Stomach (tissue), 9 donors: ENCODE results near the gene COLEC12. TPM values are rescaled to one million over a fixed set of nuclear protein-coding genes. Genes with fewer than 3 reads are reported as not detected.

Experiments
- DNase-seq, 2 donors: peaks; one replicate each; pipeline versions ENCODE4 v3.0.0 to v3.0.0-alpha.2; 2013 to 2019
- H3K27ac ChIP-seq, 5 donors: fragments of 200-600 bp in 4 of 5; sonication (generic) in 4 of 5; one replicate each; pipeline ENCODE4 v1.5.1; 2013 to 2019; ENCODE audit warnings: mild to moderate bottlenecking in 1 of 5, moderate library complexity in 1 of 5
- H3K27me3 ChIP-seq, 3 donors: fragments of 200-600 bp; sonication (generic); one replicate each; pipeline ENCODE4 v1.5.1; 2017 to 2019; ENCODE audit warnings: mixed run types in 1 of 3
- H3K36me3 ChIP-seq, 4 donors: fragments of 200-600 bp; sonication (generic); 1 replicate in 3 of 4; 2 replicates in 1 of 4; pipeline ENCODE4 v1.5.1; 2016 to 2019
- H3K4me1 ChIP-seq, 4 donors: fragments of 200-600 bp; sonication (generic); one replicate each; pipeline ENCODE4 v1.5.1; 2016 to 2019
- H3K4me3 ChIP-seq, 4 donors: fragments of 200-600 bp; sonication (generic) in 3 of 4; one replicate each; pipeline ENCODE4 v1.5.1; 2016 to 2019; ENCODE audit warnings: mild to moderate bottlenecking in 1 of 4
- H3K9me3 ChIP-seq, 4 donors: fragments of 200-600 bp; sonication (generic); one replicate each; pipeline ENCODE4 v1.5.1; 2016 to 2019
- CTCF ChIP-seq, 7 experiments: fragments of 450-650 bp in 4 of 7; fragments of 200-600 bp in 3 of 7; sonication (generic) in 3 of 7; IDR thresholded peaks; one replicate each; pipeline ENCODE4 v1.5.1; 2016 to 2019; ENCODE audit warnings: antibody characterized with exemption in 7 of 7, control low read depth in 2 of 7, mild to moderate bottlenecking in 1 of 7
- EP300 ChIP-seq: sonication (generic); formaldehyde crosslinking; IDR thresholded peaks from one replicate; pipeline ENCODE4 v1.6.1; 2017; ENCODE audit warnings: antibody characterized with exemption
- POLR2A ChIP-seq, 4 donors: fragments of 450-650 bp; IDR thresholded peaks; one replicate each; pipeline ENCODE4 v1.6.1; 2016; ENCODE audit warnings: antibody characterized with exemption in 4 of 4, control low read depth in 2 of 4, mild to moderate bottlenecking in 1 of 4, moderate library complexity in 1 of 4
- POLR2AphosphoS5 ChIP-seq, 3 donors: sonication (generic); formaldehyde crosslinking; IDR thresholded peaks; one replicate each; pipeline ENCODE4 v1.6.1; 2016; ENCODE audit warnings: antibody characterized with exemption in 3 of 3
- WGBS, 5 donors: extraction: QIAGEN DNeasy Blood & Tissue Kit in 3 of 5; methylation state at CpG; one replicate each; pipeline versions ENCODE4 v1.1.5 to v1.1.7; 2013 to 2018; 5-methylcytosine and 5-hydroxymethylcytosine counted together
- intact Hi-C: fragments of 100-400 bp; cut with DNase I; formaldehyde crosslinking; loops from one replicate; pipeline ENCODE4 v1.15.1; 2023; ENCODE audit warnings: low total_unique reads
- polyA plus RNA-seq, 3 donors: library from polyadenylated mRNA; stranded (reverse); fragments of 200-250 nt; gene quantifications; one replicate each; pipeline ENCODE4 v1.2.3, GENCODE V29; 2013
- total RNA-seq, 5 donors: library from RNA; depleted of rRNA; stranded (reverse); fragments of >200 nt; gene quantifications; one replicate each; pipeline versions ENCODE4 v1.1.0 to v1.2.3, GENCODE V29; 2014 to 2016
- donor health status: healthy with polysubstance abuse.
- donor health status: Bipolar disorder and iron deficiency.
- donor health status: healthy.

Gene COLEC12
- total and polyA plus RNA-seq, 8 donors, result 1.7 to 37.5 (median 5.6) TPM

DNA sequence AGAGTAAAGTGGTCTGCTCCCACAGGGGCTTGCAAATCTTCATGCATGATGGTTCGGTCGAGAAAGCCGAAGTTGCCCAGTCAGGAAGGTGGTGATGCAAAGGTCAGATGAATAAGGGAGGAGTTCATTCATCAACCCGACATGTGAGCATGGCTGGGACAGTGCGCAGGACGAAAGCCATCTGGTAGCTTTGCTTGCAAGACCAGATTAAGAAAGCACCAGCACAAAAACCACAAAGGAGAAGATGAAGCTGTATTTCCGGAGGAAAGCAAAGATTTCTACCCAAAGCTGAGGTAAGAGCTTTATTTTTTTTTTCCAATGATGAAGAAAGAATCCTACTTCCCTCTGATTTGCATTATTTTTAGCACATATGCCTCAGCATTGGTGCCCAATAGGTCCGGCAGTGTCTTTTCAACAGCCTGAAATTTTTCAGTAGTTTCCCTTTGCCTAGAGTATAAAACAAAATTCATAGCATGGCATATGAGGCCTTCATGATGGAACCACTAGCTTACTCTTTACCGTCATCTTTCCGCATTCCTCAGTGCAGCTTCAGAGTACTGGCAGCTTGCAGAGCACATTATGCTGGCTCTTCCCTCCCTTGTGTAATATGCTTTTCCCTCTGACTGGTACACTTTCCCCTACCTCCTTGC lies 120.7 kb downstream of the COLEC12 start:
- H3K27ac ChIP-seq, result peak overlapping the region in 1 of 5 donors; percentile 16
- WGBS, 5 donors, result 60 to 80% (median 74%) methylated on average over 10 of the region's 10 CpGs
- intact Hi-C loops, result no loop called here

DNA sequence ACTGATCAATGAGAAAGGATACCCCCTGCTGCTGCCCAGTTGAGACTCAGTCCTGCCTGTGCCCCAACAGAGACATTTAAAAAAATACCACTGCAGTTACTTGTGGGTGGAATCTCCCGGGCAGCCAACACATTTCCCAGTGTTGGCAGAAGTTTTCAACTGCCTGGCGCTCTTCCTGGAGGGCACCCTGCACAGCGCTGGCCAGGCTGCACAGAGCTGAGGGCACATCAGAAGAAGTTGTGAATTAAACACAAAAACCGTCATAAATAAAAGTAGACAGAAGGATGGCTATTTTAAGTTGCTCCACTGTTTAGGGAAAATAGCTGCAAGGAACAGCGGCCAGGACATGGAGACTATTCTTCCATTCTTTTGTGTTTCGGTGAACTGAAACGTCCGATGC lies 122.4 kb downstream of the COLEC12 start:
- Histone ChIP-seq H3K36me3 (no peaks in the 10 kb centered on the region), H3K27ac (peak overlapping the region in 2 of 5 donors; percentile 17 to 21), H3K27me3 (no peaks in the 10 kb centered on the region), H3K4me3 (no peak overlapping the region), H3K4me1 (peaks cover 16 to 49% (median 40%) of the 10 kb centered on the region in 4 donors), H3K9me3 (no peaks in the 10 kb centered on the region)
- no peak for TF ChIP-seq POLR2A (IDR thresholded peaks at IDR 0.05)
- no peak for TF ChIP-seq EP300
- no peak for TF ChIP-seq CTCF (IDR thresholded peaks at IDR 0.05)
- TF ChIP-seq POLR2AphosphoS5 (IDR thresholded peaks at IDR 0.05), result no peak
- DNase-seq, result no peak
- 32 to 53% (median 39%) methylated on average over 8 of the region's 8 CpGs for WGBS, 5 donors
- intact Hi-C loops, result no loop called here

More for the DNA sequence above, 120.7 kb downstream of the COLEC12 start:
- peaks cover 16 to 45% (median 37%) of the 10 kb centered on the region in 4 donors for H3K4me1 ChIP-seq
- TF ChIP-seq CTCF (IDR thresholded peaks at IDR 0.05) (no peak), POLR2A (IDR thresholded peaks at IDR 0.05) (no peak), POLR2AphosphoS5 (IDR thresholded peaks at IDR 0.05) (no peak), EP300 (no peak)
- H3K9me3 ChIP-seq, result no peaks in the 10 kb centered on the region
- DNase-seq, result peak in 1 of 2 donors; percentile 37
- no peaks in the 10 kb centered on the region for H3K36me3 ChIP-seq
- no peak overlapping the region for H3K4me3 ChIP-seq
- no peaks in the 10 kb centered on the region for H3K27me3 ChIP-seq

GRCh38 chr18:377088-377487 lies 123.4 kb downstream of the COLEC12 start:
- WGBS, 5 donors, result 76 to 93% (median 86%) methylated on average over 6 to 10 of the region's 10 CpGs

GRCh38 chr18:376311-376710 lies 124.2 kb downstream of the COLEC12 start:
- H3K4me1 ChIP-seq, result peaks cover 16 to 56% (median 43%) of the 10 kb centered on the region in 4 donors
- intact Hi-C loops, result no loop called here

More at GRCh38 chr18:377088-377487, 123.4 kb downstream of the COLEC12 start:
- Histone ChIP-seq H3K4me1 (peaks cover 16 to 49% (median 39%) of the 10 kb centered on the region in 4 donors), H3K9me3 (no peaks in the 10 kb centered on the region), H3K27me3 (no peaks in the 10 kb centered on the region), H3K36me3 (no peaks in the 10 kb centered on the region), H3K4me3 (no peak overlapping the region), H3K27ac (peak overlapping the region in 2 of 5 donors; percentile 19 to 25)
- TF ChIP-seq POLR2AphosphoS5 (IDR thresholded peaks at IDR 0.05) (no peak), POLR2A (IDR thresholded peaks at IDR 0.05) (no peak), CTCF (IDR thresholded peaks at IDR 0.05) (no peak), EP300 (no peak)
- intact Hi-C loops, result no loop called here
- DNase-seq, result no peak

More at GRCh38 chr18:376311-376710, 124.2 kb downstream of the COLEC12 start:
- 9 to 34% (median 17%) methylated on average over 3 of the region's 3 CpGs for WGBS, 5 donors
- peak in 1 of 2 donors; percentile 58 for DNase-seq
- no peak for TF ChIP-seq POLR2AphosphoS5 (IDR thresholded peaks at IDR 0.05)
- no peak for TF ChIP-seq EP300
- no peak for TF ChIP-seq CTCF (IDR thresholded peaks at IDR 0.05)
- no peak for TF ChIP-seq POLR2A (IDR thresholded peaks at IDR 0.05)
- H3K36me3 ChIP-seq, result no peaks in the 10 kb centered on the region
- no peak overlapping the region for H3K4me3 ChIP-seq
- peak overlapping the region in 3 of 5 donors; percentile 21 to 31 (median 25) for H3K27ac ChIP-seq
- H3K9me3 ChIP-seq, result no peaks in the 10 kb centered on the region
- no peaks in the 10 kb centered on the region for H3K27me3 ChIP-seq
